Muscle of leg (tissue), 11 donors: ENCODE data around the gene GPC5. TPM values are rescaled to one million over a fixed set of nuclear protein-coding genes. Genes with fewer than 3 reads are reported as not detected.

Experiments used
- DNase-seq: peaks from one replicate; pipeline ENCODE4 v3.0.0; 2013
- H3K27ac ChIP-seq: one replicate; pipeline ENCODE4 v1.5.1; 2013; ENCODE audit warnings: mild to moderate bottlenecking, low read length, control low read depth
- H3K27me3 ChIP-seq: one replicate; pipeline ENCODE4 v1.6.1; 2013; ENCODE audit warnings: low read length; ENCODE audit not compliant: control insufficient read depth, insufficient read depth
- H3K36me3 ChIP-seq: one replicate; pipeline ENCODE4 v1.6.1; 2013; ENCODE audit warnings: low read length; ENCODE audit not compliant: control insufficient read depth, insufficient read depth
- H3K4me1 ChIP-seq: one replicate; pipeline ENCODE4 v1.6.1; 2013; ENCODE audit warnings: low read length; ENCODE audit not compliant: control insufficient read depth, insufficient read depth
- H3K4me3 ChIP-seq: one replicate; pipeline ENCODE4 v1.5.1; 2013; ENCODE audit warnings: low read length, control low read depth
- H3K9me3 ChIP-seq: replicated peaks from 2 replicates; pipeline ENCODE4 v1.6.1; 2013; ENCODE audit warnings: low read depth, low read length; ENCODE audit not compliant: control insufficient read depth
- WGBS: methylation state at CpG from one replicate; pipeline ENCODE4 v1.1.5; 2013; ENCODE audit warnings: missing lambda C conversion rate; ENCODE audit not compliant: insufficient coverage; 5-methylcytosine and 5-hydroxymethylcytosine counted together
- polyA plus RNA-seq, 8 donors: library from polyadenylated mRNA; unstranded; fragments of 120-200 nt; gene quantifications; one replicate each; pipeline versions ENCODE4 v1.2.1 to v1.2.3, GENCODE V29; 2013; ENCODE audit warnings: inconsistent platforms in 1 of 8, low replicate concordance in 1 of 8; ENCODE audit not compliant: insufficient read length in 8 of 8, insufficient read depth in 1 of 8
- total RNA-seq: library from RNA; stranded (reverse); fragments of 120-200 nt; gene quantifications from one replicate; pipeline ENCODE4 v1.2.4, GENCODE V29; 2013

GPC5 gene
- total and polyA plus RNA-seq, 9 donors = 0.15 to 2.1 (median 0.40) TPM

GRCh38 chr13:92767468-92767867, 1369.0 kb downstream of the GPC5 start:
- no peaks in the 10 kb centered on the region for H3K36me3 ChIP-seq
- H3K4me1 ChIP-seq = no peaks in the 10 kb centered on the region
- no CpG with 5 or more reads among the region's 3 CpGs for WGBS
- no peak overlapping the region for H3K4me3 ChIP-seq
- H3K27ac ChIP-seq = no peak overlapping the region
- H3K27me3 ChIP-seq = no peaks in the 10 kb centered on the region
- DNase-seq = no peak
- H3K9me3 ChIP-seq = peaks cover 2% of the 10 kb centered on the region

- peak; percentile 4 for DNase-seq
- H3K27me3 ChIP-seq = no peaks in the 10 kb centered on the region
- 46% methylated on average over 1 of the region's 4 CpGs for WGBS
These were observed 1370.2 kb downstream of the GPC5 start for GRCh38 chr13:92768602-92769001.

GRCh38 chr13:92769046-92769445, 1370.6 kb downstream of the GPC5 start:
- H3K4me1 ChIP-seq = no peaks in the 10 kb centered on the region
- H3K27ac ChIP-seq = no peak overlapping the region
- no CpG with 5 or more reads among the region's 1 CpG for WGBS
- no peaks in the 10 kb centered on the region for H3K9me3 ChIP-seq
- no peak for DNase-seq
- no peak overlapping the region for H3K4me3 ChIP-seq
- H3K36me3 ChIP-seq = no peaks in the 10 kb centered on the region
- H3K27me3 ChIP-seq = no peaks in the 10 kb centered on the region

More at GRCh38 chr13:92768602-92769001, 1370.2 kb downstream of the GPC5 start:
- H3K36me3 ChIP-seq = no peaks in the 10 kb centered on the region
- no peak overlapping the region for H3K4me3 ChIP-seq
- H3K27ac ChIP-seq = no peak overlapping the region
- H3K9me3 ChIP-seq = no peaks in the 10 kb centered on the region
- H3K4me1 ChIP-seq = no peaks in the 10 kb centered on the region

DNA sequence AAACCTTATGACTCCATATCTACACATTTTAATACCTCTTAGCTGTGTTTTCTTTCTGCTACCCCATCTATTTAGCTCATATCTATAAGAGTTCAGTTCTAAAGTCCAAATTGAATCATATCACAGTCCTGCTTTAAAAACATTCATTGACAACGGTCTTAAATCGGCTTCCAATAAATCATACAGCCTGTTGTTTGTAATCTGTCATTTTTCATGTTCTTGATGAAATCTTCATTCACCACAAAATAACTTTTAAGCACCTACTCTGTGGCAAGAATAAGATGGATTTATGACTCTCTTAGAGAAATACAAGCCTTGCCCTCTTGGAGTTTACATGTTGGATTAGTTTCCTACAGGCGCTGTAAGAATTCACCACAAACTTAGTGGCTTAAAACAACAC, 1377.2 kb downstream of the GPC5 start:
- Histone ChIP-seq H3K4me3 (no peak overlapping the region), H3K27ac (no peak overlapping the region), H3K4me1 (no peaks in the 10 kb centered on the region), H3K27me3 (no peaks in the 10 kb centered on the region), H3K36me3 (no peaks in the 10 kb centered on the region), H3K9me3 (no peaks in the 10 kb centered on the region)
- DNase-seq = no peak
- no CpG with 5 or more reads among the region's 3 CpGs for WGBS

- Histone ChIP-seq H3K36me3 (no peaks in the 10 kb centered on the region), H3K9me3 (no peaks in the 10 kb centered on the region), H3K4me3 (no peak overlapping the region), H3K27ac (no peak overlapping the region), H3K27me3 (no peaks in the 10 kb centered on the region), H3K4me1 (no peaks in the 10 kb centered on the region)
- WGBS = 75% methylated on average over 3 of the region's 7 CpGs
- DNase-seq = no peak
These were observed 1383.7 kb downstream of the GPC5 start for GRCh38 chr13:92781965-92782690.

GRCh38 chr13:92802776-92803175, 1404.4 kb downstream of the GPC5 start:
- Histone ChIP-seq H3K27ac (no peak overlapping the region), H3K9me3 (no peaks in the 10 kb centered on the region), H3K4me1 (no peaks in the 10 kb centered on the region), H3K27me3 (no peaks in the 10 kb centered on the region), H3K36me3 (no peaks in the 10 kb centered on the region), H3K4me3 (no peak overlapping the region)
- DNase-seq = peak; percentile 13
- no CpG with 5 or more reads among the region's 1 CpG for WGBS

DNA sequence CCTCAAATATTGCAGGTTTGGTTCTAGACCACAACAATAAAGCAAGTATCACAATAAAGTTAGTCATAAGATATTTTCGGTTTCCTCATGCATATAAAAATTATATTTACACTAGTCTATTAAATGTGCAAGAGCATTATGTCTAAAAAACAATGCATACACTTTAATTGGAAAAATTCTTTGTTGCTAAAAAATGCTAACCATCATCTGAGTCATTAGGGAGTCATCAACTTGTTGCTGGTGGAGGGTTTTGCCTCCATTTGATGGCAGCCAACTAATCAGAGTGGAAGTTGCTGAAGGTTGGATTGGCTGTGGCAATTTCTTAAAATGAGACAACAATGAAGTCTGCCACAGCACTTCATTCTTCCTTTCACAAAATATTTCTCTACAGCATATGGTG, 1405.9 kb downstream of the GPC5 start:
- no peaks in the 10 kb centered on the region for H3K9me3 ChIP-seq
- WGBS = no CpG with 5 or more reads among the region's 1 CpG
- H3K36me3 ChIP-seq = no peaks in the 10 kb centered on the region
- H3K27ac ChIP-seq = no peak overlapping the region
- no peak for DNase-seq
- H3K4me1 ChIP-seq = no peaks in the 10 kb centered on the region
- H3K4me3 ChIP-seq = no peak overlapping the region
- H3K27me3 ChIP-seq = no peaks in the 10 kb centered on the region

DNA sequence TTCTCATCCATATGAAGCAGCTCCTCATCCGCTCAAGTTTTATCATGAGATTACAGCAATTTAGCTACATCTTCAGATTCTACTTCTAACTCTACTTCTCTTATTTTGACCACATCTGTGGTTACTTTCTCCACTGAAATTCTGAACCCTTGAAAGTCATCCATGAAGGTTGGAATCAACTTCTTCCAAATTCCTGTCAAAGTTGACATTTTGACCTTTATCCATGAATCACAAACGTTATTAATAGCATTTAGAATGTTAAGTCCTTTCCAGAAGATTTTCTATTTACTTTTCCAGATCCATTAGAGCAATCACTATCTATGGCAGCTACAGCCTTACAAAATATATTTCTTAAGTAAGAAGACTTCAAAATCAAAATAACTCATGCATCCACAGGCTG, 1406.5 kb downstream of the GPC5 start:
- H3K27me3 ChIP-seq = no peaks in the 10 kb centered on the region
- 100% methylated on average over 1 of the region's 2 CpGs for WGBS
- DNase-seq = no peak

DNA sequence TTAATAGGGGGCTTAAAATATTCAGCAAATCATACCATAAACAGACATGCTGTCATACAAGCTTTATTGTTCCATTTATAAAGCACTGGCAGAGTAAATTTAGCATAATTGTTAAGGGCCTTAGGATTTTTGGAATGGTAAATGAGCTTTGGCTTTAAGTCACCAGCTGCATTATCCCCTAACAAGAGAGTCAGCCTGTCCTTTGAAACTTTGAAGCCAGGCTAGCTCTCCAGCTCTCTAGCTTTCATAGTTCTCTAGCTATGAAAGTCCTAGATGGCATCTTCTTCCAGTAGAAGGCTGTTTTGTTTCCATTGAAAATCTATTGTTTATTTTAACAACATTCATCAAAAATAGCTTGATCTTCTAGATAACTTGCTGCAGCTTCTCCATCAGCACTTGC, 1407.3 kb downstream of the GPC5 start:
- H3K36me3 ChIP-seq = no peaks in the 10 kb centered on the region

More for the DNA sequence above, 1406.5 kb downstream of the GPC5 start:
- no peaks in the 10 kb centered on the region for H3K4me1 ChIP-seq
- no peaks in the 10 kb centered on the region for H3K9me3 ChIP-seq
- no peak overlapping the region for H3K4me3 ChIP-seq
- H3K27ac ChIP-seq = no peak overlapping the region
- no peaks in the 10 kb centered on the region for H3K36me3 ChIP-seq

GRCh38 chr13:92806215-92806614, 1407.8 kb downstream of the GPC5 start:
- no peak overlapping the region for H3K4me3 ChIP-seq
- no peak overlapping the region for H3K27ac ChIP-seq
- no peaks in the 10 kb centered on the region for H3K9me3 ChIP-seq
- H3K4me1 ChIP-seq = no peaks in the 10 kb centered on the region
- DNase-seq = peak; percentile 29
- H3K27me3 ChIP-seq = no peaks in the 10 kb centered on the region
- WGBS = no CpG with 5 or more reads among the region's 4 CpGs
- H3K36me3 ChIP-seq = no peaks in the 10 kb centered on the region

More for the DNA sequence above, 1407.3 kb downstream of the GPC5 start:
- Histone ChIP-seq H3K4me3 (no peak overlapping the region), H3K4me1 (no peaks in the 10 kb centered on the region), H3K9me3 (no peaks in the 10 kb centered on the region), H3K27ac (no peak overlapping the region), H3K27me3 (no peaks in the 10 kb centered on the region)
- no peak for DNase-seq

GRCh38 chr13:92807353-92807752, 1408.9 kb downstream of the GPC5 start:
- Histone ChIP-seq H3K4me1 (no peaks in the 10 kb centered on the region), H3K9me3 (no peaks in the 10 kb centered on the region), H3K4me3 (no peak overlapping the region), H3K27me3 (no peaks in the 10 kb centered on the region), H3K27ac (no peak overlapping the region), H3K36me3 (no peaks in the 10 kb centered on the region)
- peak; percentile 50 for DNase-seq
- no CpG with 5 or more reads among the region's 3 CpGs for WGBS
